Epithelial cell of esophagus (primary cell): ENCODE measurements around the gene KSR2.

Source experiments
- DNase-seq: peaks from one replicate; pipeline ENCODE4 v3.0.0; 2010; ENCODE audit warnings: low read depth
- H3K4me3 ChIP-seq: 2 replicates; pipeline ENCODE4 v1.5.1; 2011; ENCODE audit warnings: mild to moderate bottlenecking, low read length, control low read depth
- CTCF ChIP-seq: IDR thresholded peaks from 2 replicates; pipeline ENCODE4 v1.5.1; 2011; ENCODE audit warnings: low read depth, mild to moderate bottlenecking, low read length, control low read depth, inconsistent platforms; ENCODE audit not compliant: insufficient read depth; ENCODE audit errors: missing control alignments

Gene KSR2

GRCh38 chr12:117572755-117573154, 396.0 kb downstream of the KSR2 start:
- H3K4me3 ChIP-seq: no peak overlapping the region
- TF ChIP-seq CTCF: no peak
- DNase-seq: no peak

GRCh38 chr12:117571321-117571720, 397.5 kb downstream of the KSR2 start:
- DNase-seq: no peak
- no peak overlapping the region for H3K4me3 ChIP-seq
- no peak for TF ChIP-seq CTCF

- no peak for TF ChIP-seq CTCF
- H3K4me3 ChIP-seq: no peak overlapping the region
- no peak for DNase-seq
Observed at GRCh38 chr12:117570608-117571007, 398.2 kb downstream of the KSR2 start.

GRCh38 chr12:117567644-117568216, 401.1 kb downstream of the KSR2 start:
- no peak for DNase-seq
- no peak overlapping the region for H3K4me3 ChIP-seq
- no peak for TF ChIP-seq CTCF

GRCh38 chr12:117564881-117565280, 403.9 kb downstream of the KSR2 start:
- no peak for TF ChIP-seq CTCF
- no peak for DNase-seq

GRCh38 chr12:117563706-117564105, 405.1 kb downstream of the KSR2 start:
- H3K4me3 ChIP-seq: no peak overlapping the region
- DNase-seq: no peak
- TF ChIP-seq CTCF: no peak

More at GRCh38 chr12:117564881-117565280, 403.9 kb downstream of the KSR2 start:
- no peak overlapping the region for H3K4me3 ChIP-seq

GRCh38 chr12:117563007-117563406, 405.8 kb downstream of the KSR2 start:
- H3K4me3 ChIP-seq: no peak overlapping the region
- TF ChIP-seq CTCF: no peak
- DNase-seq: no peak
